ENCODE data around the gene UNKL. TPM values are rescaled to one million over a fixed set of nuclear protein-coding genes. Genes with fewer than 3 reads are reported as not detected.

Gene UNKL
- total and polyA plus RNA-seq, 2 of the 8 experiments (the other 6 are each of a cell fraction or from before 2014, with no cell fraction given): 25.1 to 31.8 TPM

- no peak for TF ChIP-seq USF2 (IDR thresholded peaks at IDR 0.05; ENCODE audit: low read length)
- TF ChIP-seq SUZ12 (IDR thresholded peaks at IDR 0.05; ENCODE audit: low read length): no peak
- TF ChIP-seq ATF2 (IDR thresholded peaks at IDR 0.05; ENCODE audit: low read length): no peak
- TF ChIP-seq RAD21 (IDR thresholded peaks at IDR 0.05 in 1 of 2, conservative IDR thresholded peaks at IDR 0.05 in 1 of 2; ENCODE audit: low read depth in 2 of 2, low read length in 2 of 2): no peak
- TF ChIP-seq MAFK (IDR thresholded peaks at IDR 0.05; ENCODE audit: low read depth, low read length): no peak
- no peak for TF ChIP-seq HDAC6 (IDR thresholded peaks at IDR 0.05; ENCODE audit: low read depth, low read length)
- TF ChIP-seq CHD2 (IDR thresholded peaks at IDR 0.05; ENCODE audit: low read length): no peak
Measured at GRCh38 chr16:1322407-1322806, 92.1 kb downstream of the UNKL start (continued).
